ENCODE results near the gene TNFRSF21. TPM values are rescaled to one million over a fixed set of nuclear protein-coding genes. Genes with fewer than 3 reads are reported as not detected.

TNFRSF21 gene, protein sequence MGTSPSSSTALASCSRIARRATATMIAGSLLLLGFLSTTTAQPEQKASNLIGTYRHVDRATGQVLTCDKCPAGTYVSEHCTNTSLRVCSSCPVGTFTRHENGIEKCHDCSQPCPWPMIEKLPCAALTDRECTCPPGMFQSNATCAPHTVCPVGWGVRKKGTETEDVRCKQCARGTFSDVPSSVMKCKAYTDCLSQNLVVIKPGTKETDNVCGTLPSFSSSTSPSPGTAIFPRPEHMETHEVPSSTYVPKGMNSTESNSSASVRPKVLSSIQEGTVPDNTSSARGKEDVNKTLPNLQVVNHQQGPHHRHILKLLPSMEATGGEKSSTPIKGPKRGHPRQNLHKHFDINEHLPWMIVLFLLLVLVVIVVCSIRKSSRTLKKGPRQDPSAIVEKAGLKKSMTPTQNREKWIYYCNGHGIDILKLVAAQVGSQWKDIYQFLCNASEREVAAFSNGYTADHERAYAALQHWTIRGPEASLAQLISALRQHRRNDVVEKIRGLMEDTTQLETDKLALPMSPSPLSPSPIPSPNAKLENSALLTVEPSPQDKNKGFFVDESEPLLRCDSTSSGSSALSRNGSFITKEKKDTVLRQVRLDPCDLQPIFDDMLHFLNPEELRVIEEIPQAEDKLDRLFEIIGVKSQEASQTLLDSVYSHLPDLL
- 28.3 to 33.3 TPM (median 30.0 TPM) in 5 replicates for total RNA-seq (2022; extraction: Qiagen RNA extraction; ENCODE audit: low read depth)

DNA sequence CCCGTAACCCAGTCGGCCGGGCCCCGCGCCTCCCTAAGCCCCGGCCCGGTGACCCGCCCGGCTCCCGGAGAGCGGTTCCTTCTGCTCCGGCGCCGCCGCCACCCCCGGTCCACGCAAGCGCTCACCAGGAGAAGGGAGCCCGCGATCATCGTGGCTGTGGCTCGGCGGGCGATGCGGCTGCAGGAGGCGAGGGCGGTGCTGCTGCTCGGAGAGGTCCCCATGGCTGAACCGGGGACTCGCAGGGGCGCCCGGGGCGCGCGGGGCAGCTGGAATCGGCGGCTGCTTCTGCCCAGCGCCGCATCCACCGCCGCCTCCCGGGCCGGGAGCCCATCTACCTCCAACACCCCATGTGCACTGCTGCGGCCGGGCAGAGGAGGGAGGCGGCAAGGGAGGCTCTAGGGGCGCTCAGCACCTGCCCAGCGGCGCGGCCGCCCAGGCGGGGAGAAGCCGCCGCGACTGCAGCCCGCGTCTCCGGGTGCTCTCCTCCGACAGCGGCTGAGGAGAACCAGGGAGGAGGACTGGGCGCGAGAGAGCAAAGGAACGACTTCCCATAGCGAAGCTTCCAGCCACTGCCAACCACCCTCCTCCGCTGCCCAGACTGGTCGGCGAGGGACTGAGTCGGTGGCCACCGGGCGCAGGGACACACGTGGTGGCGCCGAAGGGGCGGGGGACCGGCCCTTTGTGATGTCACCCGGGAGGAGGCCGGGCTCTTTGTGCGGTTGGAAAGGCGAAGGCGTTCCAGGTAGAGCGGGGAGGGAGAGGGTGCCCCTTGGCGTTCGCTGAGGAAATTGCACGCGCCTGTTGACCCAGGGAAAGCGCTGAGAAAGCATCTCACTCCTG, at the start of gene TNFRSF21:
TNFRSF21 (minus strand) TSS at position 615 of the 840 bp plus-strand sequence; CDS start at position 221, 394 bp downstream.

Other genes starting within 250 kb of the TNFRSF21 start
- 13.6 to 23.1 TPM (median 18.5 TPM) in 5 replicates for gene CD2AP, start 167.9 kb upstream of the TNFRSF21 start, total RNA-seq (2022; extraction: Qiagen RNA extraction; ENCODE audit: low read depth)